ENCODE data around the gene SLC5A1.

DNA sequence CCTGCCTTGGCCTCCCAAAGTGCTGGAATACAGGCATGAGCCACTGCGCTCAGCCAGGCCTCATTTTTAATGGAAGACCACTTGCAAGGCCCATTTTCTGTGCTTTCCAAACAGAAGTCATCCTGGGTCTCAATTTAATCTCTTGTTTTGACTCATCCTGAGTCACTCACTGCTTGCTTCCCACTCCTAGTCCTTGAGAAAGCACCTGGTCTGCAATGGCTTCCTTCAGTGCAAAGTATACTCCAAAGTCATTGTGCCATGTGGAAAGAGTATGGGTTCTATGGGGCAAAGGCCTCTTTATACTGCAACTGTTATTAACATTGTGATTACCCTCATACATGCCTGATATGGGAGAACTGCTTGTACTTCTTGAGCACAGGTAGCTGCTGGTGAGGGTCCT, 18.3 kb upstream of the SLC5A1 start:
- TF ChIP-seq TP53 (CRISPR knock-in tag; IDR thresholded peaks at IDR 0.05) (no peak), USF2 (CRISPR knock-in tag; IDR thresholded peaks at IDR 0.05) (no peak), RELA (CRISPR knock-in tag; IDR thresholded peaks at IDR 0.05; ENCODE audit: borderline replicate concordance) (no peak), ARID4B (CRISPR knock-in tag; IDR thresholded peaks at IDR 0.05; ENCODE audit: borderline replicate concordance) (no peak), GABPB1 (CRISPR knock-in tag; IDR thresholded peaks at IDR 0.05) (no peak), ZNF317 (CRISPR knock-in tag; IDR thresholded peaks at IDR 0.05; ENCODE audit: borderline replicate concordance, low read depth) (no peak), ZSCAN18 (CRISPR knock-in tag; IDR thresholded peaks at IDR 0.05) (no peak), TEAD4 (CRISPR knock-in tag; IDR thresholded peaks at IDR 0.05) (no peak), ZNF671 (CRISPR knock-in tag; IDR thresholded peaks at IDR 0.05) (no peak), ZBTB21 (CRISPR knock-in tag; IDR thresholded peaks at IDR 0.05; ENCODE audit: borderline replicate concordance) (no peak)
- TF ChIP-seq, protein P1, sequence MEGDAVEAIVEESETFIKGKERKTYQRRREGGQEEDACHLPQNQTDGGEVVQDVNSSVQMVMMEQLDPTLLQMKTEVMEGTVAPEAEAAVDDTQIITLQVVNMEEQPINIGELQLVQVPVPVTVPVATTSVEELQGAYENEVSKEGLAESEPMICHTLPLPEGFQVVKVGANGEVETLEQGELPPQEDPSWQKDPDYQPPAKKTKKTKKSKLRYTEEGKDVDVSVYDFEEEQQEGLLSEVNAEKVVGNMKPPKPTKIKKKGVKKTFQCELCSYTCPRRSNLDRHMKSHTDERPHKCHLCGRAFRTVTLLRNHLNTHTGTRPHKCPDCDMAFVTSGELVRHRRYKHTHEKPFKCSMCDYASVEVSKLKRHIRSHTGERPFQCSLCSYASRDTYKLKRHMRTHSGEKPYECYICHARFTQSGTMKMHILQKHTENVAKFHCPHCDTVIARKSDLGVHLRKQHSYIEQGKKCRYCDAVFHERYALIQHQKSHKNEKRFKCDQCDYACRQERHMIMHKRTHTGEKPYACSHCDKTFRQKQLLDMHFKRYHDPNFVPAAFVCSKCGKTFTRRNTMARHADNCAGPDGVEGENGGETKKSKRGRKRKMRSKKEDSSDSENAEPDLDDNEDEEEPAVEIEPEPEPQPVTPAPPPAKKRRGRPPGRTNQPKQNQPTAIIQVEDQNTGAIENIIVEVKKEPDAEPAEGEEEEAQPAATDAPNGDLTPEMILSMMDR (IDR thresholded peaks at IDR 0.05) = no peak
- TF ChIP-seq, protein P2, sequence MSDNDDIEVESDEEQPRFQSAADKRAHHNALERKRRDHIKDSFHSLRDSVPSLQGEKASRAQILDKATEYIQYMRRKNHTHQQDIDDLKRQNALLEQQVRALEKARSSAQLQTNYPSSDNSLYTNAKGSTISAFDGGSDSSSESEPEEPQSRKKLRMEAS (CRISPR knock-in tag; IDR thresholded peaks at IDR 0.05) = no peak
- TF ChIP-seq, protein P3, sequence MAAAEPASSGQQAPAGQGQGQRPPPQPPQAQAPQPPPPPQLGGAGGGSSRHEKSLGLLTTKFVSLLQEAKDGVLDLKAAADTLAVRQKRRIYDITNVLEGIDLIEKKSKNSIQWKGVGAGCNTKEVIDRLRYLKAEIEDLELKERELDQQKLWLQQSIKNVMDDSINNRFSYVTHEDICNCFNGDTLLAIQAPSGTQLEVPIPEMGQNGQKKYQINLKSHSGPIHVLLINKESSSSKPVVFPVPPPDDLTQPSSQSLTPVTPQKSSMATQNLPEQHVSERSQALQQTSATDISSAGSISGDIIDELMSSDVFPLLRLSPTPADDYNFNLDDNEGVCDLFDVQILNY (CRISPR knock-in tag; IDR thresholded peaks at IDR 0.05) = no peak

Measured in WTC11 (cell line).